Stimulated activated CD4-positive, alpha-beta T cell treated with anti-CD3 and anti-CD28 coated beads, Interleukin-1b, Interleukin-23, amount 100 ng/mL, for 1 hour (primary cell): ENCODE data around the gene KLRK1.
"Not testable (repeated sequence)": the region's sequence is repeated elsewhere in the genome, so short reads cannot be mapped to it uniquely, and the experiment has no call there.

Experiments used
- DNase-seq, 2 donors: peaks; one replicate each; pipeline ENCODE4 v3.0.0-alpha.2; 2020; ENCODE audit warnings: low read depth in 2 of 2

The KLRK1 gene

DNA sequence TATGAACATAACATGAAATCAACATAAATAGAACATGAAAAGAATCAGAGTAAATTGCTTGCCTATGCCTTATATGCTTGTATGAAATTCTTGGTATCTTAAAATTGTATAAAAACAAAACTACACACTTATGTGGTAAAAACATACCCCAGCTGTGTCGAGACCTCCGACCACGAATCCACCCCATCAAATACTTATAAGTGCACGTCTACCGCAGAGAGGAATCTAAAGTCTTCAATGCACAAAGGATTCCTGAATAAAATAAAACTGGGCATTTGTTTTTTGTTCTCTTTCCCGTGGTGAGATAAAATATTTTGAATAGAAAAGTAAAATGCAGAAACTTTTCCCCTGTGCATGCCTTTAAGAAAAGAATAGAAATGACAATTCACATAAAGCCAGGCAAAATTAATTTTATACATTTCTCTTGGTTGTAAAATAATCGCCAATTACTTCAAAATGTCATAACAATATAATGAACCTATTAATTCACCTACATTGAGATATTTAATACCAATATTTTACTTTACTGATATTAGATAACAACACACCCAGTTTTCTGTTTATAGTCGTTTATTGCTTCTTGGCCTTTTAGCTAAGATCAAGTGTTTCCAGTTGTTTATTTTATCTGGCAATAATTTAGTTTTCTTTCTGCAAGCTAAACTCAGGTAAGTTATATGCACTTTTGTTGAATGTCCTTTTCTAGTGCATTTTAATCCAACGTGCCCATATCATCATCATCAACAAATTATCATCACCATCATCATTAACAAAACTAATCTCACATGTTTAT lies 1.0 kb downstream of the KLRK1 start:
- no peak for DNase-seq

DNA sequence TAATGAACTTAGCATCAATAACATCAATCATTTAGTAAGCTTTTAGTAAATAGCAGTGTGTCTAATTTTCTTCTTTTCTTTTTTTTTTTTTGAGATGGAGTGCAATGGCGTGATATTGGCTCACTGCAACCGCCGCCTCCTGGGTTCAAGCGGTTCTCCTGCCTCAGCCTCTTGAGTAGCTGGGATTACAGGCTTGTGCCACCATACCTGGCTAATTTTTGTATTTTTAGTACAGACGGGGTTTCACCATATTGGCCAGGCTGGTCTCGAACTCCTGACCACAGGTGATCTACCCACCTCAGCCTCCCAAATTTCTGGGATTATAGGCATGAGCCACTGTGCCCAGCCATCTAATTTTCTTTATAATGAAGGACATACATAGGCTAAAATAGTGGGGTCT lies 2.3 kb downstream of the KLRK1 start:
- DNase-seq: not testable (repeated sequence)

DNA sequence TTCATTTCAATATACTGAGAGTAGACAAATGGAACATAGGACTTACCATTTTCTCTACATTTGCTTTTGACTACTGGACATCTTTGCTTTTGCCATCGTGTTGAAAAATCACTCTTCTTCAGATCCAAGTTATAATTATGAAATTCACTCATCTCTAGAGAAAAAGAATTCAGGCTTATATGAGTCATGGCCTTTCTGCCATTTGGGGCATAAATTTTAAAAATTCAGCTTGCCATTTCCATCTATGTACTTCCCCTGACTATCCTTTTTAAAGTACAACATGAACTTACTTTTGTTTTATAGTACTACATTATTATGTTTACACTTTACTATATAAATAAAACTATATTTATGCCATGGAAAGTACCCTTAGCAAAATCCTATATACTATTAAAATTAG lies 3.0 kb downstream of the KLRK1 start:
- no peak for DNase-seq

DNA sequence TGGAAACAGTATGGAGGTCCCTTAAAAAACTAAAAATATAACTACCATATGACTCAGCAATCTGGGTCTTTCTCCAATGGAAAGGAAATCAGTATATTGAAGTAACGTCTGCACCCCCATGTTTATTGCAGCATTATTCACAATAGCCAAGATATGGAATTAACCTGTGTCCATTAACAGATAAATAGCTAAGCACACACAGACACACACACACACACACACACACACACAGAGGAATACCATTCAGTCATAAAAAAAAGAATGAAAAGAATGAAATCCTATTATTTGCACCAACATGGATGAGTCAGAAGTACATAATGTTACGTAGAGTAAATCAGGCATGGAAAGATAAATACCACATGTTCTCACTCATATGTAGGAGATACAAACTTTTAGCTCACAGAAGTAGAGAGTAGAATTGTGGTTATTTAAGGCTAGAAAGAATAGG lies 4.7 kb downstream of the KLRK1 start:
- DNase-seq: no peak

DNA sequence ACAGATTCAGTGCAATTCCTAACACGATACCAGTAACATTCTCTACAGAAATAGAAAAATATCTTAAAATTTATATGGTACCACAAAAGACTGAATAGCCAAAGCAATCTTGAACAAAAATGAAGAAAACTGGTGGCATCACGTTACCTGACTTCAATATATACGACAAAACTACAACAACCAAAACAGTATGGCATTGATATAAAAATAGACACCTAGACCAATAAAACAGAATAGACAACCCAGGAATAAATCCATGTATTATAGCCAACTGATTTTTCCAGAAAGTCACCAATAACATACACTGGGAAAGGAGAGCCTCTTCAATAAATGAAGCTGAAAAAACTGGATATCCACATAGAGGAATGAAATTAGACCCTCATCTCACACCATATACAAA lies 5.7 kb downstream of the KLRK1 start:
- DNase-seq: no peak

DNA sequence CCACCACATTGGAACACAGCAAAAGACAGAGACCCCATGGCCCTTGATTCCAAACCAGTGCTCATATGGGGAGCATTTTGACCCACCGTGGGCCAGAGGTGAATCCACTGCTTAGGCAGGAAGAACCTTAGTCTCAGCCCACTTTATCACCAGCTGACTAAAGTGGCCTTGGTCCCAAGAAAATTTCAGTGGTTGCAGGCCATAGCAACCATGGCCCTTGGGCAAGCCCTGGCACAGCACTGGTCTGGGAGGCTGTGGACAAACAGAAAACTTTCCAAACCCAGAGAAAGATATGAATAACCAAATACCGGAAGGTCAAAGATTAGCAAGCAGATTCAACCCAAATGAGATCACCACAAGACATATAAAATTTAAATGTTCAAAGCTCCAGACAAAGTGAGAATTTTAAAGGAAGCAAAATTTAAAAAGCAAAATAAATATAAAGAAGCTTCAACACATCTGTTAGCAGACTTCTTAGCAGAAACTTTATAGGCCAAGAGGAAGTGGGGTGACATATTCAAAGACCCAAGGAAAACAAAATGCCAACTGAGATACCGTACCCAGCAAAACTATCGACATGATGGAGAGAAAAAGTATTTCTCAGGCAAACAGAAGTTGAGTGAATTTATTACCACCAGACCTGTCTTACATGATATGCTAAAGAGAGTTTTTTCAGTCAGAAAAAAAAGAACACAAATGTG lies 7.8 kb downstream of the KLRK1 start:
- DNase-seq: no peak

DNA sequence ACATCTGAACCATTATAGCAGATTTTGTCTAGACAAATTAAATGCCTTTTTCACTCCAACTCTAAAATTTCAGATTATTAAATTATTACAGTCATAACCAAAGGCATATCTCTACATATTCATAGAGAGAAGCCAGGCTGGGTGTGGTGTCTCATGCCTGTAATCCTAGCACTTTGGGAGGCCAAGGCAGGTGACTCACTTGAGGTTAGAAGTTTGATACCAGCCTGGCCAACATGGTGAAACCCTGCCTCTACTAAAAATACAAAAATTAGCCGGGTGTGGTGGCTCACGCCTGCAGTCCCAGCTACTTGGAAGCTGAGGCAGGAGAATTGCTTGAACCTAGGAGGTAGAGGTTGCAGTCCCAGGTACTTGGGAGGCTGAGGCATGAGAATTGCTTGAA lies 11.1 kb downstream of the KLRK1 start:
- DNase-seq: not testable (repeated sequence)

DNA sequence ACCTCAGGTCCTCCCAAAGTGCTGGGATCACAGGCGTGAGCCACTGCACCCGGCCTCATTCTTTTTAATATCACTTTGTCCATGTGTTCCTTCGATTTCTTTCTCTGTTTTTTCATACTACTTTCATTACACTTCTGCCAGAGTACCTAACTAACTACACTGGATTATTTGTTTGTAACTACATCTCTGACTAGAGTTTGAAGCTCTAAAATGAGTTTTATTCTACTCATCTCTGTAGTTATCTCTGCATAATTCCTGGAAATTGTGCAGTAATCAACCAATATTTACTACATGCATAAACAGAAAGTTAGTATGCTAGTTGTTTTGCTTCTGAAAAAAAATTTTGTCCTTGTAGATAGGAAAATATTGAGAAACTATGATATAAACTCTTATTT lies 15.2 kb downstream of the KLRK1 start:
- no peak for DNase-seq

DNA sequence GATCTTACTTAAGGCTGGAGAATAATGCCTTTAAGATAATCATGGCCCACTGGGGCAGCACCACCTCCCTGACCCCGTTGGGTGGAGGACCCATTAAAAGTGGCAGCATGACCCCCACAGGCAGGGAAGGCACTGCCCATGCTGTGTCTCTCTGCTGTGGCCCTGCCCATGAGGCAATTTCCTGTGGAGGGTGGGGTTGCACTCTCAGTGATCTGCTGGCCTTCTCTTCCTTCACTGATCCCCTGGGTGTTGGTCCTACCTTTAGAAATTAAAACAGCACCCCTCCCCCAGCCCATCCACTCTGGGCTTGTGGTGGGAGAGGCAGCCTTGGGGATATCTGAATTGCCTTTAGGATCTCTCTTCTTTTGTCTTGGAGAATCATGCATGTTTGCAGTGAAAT lies 17.3 kb downstream of the KLRK1 start:
- DNase-seq: no peak

DNA sequence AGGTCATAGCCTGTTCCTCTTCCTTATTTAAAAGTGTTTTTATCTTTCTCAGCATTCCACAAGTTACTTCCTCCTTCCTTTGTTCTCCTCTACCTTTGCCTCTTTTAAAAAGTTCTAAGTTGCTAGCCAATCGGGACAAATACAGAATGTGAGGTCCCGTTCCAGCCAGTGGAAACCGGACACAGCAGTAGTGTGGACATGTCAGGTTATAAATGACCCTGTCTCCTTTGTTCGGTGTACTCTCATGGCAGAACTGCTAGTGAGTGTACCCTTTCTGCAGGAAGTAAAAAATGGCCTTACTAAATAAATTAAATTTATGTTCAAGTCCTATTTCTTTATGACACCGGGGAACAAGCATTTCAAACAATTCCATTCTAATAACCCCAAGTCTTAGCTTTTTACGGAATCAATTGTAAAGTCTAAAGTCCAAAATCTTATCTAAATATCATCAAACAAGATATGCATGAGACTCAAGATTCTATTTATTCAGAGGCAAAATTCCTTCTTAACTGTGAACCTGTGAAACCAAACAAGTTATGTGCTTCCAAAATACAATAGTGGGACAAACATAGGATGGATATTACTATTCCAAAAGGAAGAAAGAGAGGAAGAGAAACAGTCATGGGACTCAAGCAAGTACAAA lies 17.8 kb downstream of the KLRK1 start:
- not testable (repeated sequence) for DNase-seq

DNA sequence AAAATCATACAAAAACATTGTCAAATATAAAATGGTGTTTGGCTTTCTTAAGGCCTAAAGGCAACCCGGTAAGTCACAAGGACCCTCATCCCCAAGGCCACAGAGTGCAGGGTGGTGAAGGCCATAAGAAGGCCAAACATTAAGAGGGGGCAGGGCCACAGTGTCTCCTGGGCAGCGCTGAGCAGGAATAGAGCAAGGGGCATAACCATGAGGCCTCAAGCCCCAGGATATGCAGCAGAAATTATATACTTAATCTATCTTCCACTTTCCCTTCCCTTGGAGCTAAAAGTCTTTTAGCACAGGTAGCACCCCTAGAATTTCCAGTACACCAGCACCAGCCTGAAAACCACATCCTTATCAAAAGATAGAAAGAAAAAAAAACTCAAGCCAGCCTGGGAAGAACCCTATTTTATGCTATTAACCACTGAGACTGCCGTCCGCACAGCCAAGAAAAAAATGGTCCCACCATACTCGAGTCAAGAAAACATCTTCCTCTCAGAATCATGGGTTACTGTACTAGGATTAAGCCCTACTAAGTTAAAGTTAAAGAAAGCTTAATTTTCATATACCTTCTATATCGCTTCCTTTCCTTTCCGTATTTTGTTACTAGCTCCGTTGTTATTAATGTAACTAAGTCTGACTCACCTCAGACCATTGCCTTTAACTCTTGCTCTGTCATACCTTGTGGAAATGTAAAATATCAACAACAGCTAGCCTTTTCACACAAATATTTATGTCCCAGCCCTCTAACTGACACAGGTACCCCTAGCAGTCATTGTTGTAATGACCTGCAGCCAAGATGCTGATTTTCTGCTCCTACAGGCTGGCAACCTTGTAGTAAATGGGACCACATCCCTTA lies 20.1 kb downstream of the KLRK1 start:
- DNase-seq: no peak

DNA sequence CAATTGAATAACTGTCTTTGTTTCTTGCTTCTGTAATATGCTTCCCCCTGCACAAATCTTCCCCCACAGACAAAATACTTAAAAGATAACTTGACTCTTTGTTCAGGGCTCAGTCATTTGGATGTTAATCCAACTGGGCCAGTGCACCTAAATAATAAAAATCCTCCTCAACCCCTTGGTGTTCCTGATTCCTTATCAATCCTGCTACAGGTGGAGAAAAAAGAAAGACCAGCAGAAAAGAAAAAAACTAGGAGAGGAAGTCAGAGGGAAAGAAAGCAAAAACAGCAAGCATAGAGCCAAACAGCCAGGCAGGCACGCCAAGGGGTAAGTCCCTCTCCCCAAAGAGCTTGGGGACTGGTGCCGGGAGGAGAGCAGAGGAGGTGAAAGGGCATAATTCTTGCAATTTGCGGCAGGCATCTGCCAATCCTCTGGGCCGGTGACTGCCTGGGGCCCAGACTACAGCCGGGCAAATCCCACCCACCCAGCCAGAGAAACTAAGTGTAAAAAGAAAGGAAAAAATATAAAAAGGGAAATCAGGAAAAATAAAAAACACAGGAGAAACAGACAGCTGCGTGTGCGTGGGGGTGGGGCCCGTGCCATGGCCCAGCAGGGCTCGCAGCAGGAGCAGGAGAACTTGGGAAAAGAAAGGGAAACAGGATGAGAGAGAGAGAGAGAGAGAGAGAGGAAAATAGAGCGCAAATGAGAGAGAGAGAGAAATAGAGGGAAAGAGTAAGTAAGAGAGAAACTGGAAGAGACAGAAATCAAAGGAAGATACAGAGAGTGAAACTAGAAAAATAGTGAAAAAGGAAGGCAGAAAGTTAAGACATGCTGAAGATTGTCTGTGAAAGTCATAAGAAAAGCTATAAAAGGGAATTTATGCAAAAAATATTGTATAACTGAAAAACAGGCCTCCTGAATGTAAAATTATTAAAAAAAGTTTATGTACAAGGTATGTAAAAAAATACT lies 21.4 kb downstream of the KLRK1 start:
- no peak for DNase-seq

DNA sequence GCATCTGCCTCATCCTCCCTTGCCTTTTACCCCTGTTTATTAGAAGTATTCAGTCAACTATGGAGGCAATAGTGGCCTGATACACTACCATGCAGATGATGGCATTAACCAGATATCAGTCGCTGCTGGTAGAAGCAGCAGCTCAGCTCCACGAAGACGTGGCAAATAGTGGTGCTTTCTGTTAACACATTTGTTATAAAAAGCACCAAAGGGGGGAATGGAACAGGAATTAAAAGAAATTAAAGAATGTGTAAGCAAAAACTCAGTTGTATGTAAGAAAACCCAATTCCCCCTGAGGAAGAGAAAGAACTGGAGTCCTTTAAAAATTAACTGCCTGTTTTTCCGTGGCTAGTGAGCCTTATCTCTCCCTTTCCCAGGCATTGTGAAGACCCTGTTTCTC lies 22.1 kb downstream of the KLRK1 start:
- not testable (repeated sequence) for DNase-seq

DNA sequence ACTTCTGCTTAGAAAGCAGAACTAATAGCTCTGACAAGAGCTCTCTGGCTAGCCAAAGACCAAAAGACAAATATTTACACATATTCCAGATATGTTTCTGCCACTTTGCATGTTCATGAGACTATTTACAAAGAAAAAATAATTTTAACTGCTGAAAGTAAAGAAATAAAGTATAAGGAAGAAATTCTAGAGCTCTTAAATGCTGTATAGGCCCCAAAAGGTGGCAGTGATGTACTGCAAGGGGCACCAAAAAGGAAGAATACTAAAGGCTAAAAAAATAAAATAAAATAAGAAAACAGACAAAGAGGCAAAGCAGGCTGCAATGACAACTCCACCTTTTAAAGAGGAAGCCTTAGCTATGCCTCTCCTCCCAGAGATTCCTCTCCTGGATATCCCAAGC lies 23.0 kb downstream of the KLRK1 start:
- no peak for DNase-seq

DNA sequence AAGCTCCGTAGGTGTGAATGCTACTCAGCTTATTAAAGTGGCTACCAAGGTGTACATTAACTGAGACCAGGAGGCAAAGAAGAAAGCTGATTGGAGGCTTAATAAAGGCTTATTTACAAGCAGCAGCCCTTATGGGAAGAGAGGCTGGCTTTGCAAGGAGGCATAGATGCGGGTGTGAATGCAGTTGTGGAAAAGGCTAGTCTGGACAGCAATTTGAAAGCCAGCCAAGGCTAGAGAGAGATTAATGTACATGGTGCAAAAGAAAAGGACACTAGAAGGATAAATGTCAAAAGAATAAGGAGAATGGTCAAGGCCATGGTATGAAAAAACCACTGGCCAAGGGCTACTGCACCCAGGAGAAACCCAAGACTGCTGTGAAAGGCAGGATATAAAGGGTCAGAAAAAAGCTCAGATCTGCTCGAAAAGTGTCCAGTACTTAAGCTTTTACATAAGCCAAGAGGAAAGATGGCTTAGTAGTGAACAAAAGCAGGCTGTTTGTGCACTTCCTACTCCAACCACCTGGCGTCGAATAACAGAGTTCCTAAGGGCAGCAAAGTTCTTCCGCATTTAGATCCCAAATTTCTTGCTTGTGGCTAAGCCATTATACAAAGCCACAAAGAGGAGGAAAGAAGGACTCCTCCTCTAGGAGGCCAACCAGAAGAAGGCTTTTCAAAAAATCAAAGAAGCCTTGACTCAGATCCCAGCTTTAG lies 24.0 kb downstream of the KLRK1 start:
- DNase-seq: no peak

DNA sequence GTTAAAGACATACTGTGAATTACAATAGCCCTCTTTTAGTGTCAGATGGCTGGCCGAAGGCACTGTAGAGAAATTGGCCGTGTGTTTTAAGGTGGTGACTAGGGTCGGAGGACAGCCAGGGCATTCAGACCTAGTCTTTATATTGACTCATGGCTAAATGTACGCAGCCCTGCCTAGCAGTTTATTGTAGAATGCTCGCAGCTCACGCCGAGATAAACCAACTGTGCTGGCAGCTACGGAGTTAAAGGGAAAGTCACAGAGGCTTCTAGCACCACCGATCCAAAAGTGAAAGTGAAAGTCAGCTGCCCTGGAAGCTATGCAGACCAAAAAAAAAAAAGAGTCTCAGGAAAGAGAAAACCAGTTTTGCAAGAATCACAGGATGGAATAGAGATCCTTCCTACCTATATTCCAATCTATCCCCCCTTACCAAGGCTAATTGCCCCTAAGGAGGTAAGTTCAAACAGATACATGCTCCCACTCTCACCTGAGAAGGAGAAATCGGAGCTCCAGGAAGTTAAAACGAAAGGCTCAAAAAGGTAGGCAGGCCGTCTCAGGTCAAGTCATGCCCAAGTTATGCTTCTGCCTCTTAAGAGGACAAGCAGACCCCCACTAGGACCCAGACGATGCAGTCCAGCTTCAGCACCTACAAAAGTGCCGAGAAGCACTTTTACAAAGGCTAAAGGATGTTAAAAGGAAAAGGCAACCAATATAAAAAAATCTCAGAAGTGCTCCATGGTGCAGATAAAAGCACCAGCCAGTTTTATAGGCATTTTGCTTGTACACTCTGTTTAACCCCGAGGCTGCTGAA lies 24.8 kb downstream of the KLRK1 start:
- no peak for DNase-seq

DNA sequence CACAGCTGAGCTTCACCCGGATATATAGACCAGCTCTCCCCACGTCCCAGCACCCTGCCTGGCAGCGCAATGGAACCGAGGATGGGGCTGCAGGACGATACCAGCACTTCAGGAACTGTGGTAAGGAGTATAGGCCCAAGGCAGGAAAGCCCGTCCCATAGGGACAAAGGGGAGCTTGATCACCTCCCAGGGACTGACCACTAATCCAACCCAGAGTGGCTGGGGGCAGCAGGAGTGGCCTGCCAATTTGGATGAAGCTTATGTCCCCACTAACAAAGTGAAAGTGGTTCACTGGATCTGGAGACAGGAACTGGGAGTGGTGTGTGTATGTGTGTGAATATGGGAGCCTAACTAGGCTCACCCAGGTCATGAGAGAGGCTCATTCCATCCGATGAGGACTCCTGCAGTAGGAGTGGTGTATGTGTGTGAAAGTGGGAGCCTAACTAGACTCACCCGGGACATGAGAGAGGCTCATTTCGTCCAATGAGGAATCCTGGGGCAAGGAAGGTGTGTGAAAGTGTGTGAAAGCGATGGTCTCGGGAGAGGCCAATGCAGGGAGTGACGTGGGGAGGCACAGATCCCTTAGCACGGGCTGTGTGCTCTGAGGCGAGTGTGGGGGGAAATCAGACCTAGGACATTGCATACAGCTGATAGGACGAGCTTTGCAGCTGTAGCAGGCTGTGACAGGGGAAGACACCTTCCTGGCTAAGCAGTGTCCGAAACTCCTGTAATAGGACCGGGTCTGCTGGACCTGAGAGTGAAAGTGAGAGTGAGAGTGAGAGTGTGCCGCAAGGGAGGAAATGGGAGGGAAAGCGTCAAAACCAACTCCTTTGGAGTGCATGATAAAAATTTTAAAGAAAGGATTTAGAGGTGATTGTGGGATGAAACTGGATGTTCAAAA lies 25.7 kb downstream of the KLRK1 start:
- DNase-seq: no peak

DNA sequence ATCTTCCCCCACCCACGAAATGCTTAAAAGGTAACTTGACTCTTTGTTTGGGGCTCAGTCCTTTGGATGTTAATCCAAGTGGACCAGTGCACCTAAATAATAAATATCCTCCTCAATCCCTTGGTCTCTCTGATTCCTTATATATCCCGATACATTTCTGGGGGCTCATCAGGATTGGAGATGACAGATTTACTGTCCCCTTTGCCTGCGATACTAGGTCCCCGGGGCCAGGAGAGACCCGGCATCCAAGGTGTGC lies 26.3 kb downstream of the KLRK1 start:
- no peak for DNase-seq
